A549 (cell line): Measurements from ENCODE around the gene VPS41.

Experiments
- CBX8 ChIP-seq: fragments of 200-600 bp; sonication (generic); IDR thresholded peaks from 2 replicates; pipeline ENCODE4 v1.6.1; 2016
- EP300 ChIP-seq, 2 experiments: fragments of >200 bp; sonication (Bioruptor Twin); formaldehyde crosslinking; IDR thresholded peaks; 2 replicates in 1 of 2; 3 replicates in 1 of 2; pipeline ENCODE4 v1.6.1; 2016 to 2017
- FOSL2 ChIP-seq, 2 experiments: fragments of 450-650 bp in 1 of 2; fragments of >200 bp in 1 of 2; sonication (Bioruptor Twin) in 1 of 2; formaldehyde crosslinking; IDR thresholded peaks; 2 replicates each; pipeline versions ENCODE4 v1.5.0 to v1.6.1; 2016 to 2020; ENCODE audit warnings: mild to moderate bottlenecking in 1 of 2, moderate library complexity in 1 of 2
- HOXB13 ChIP-seq: fragments of 250-450 bp; sonication (Bioruptor Pico); IDR thresholded peaks from 2 replicates; pipeline ENCODE4 v1.5.0; 2020; ENCODE audit warnings: low read depth, mild to moderate bottlenecking, moderate library complexity
- MYC ChIP-seq: IDR thresholded peaks from 2 replicates; pipeline ENCODE4 v1.6.1; 2012; ENCODE audit warnings: mild to moderate bottlenecking, inconsistent platforms, low read length, improper control_type of control experiment, borderline replicate concordance
- POLR2A ChIP-seq: IDR thresholded peaks from 2 replicates; pipeline ENCODE4 v1.6.1; 2012; ENCODE audit warnings: mild to moderate bottlenecking, low read length
- TP53 ChIP-seq: fragments of 250-450 bp; sonication (Bioruptor Pico); IDR thresholded peaks from 2 replicates; pipeline ENCODE4 v1.5.0; 2021; ENCODE audit warnings: mild to moderate bottlenecking, moderate library complexity
- TF ChIP-seq, protein P1 (sequence below): IDR thresholded peaks from 2 replicates; pipeline ENCODE4 v1.6.1; 2012
- TF ChIP-seq, protein P2 (sequence below): fragments of >200 bp; sonication (Bioruptor Twin); formaldehyde crosslinking; IDR thresholded peaks from 3 replicates; pipeline ENCODE4 v1.5.1; 2016
- TF ChIP-seq, protein P3 (sequence below): fragments of 450-650 bp; IDR thresholded peaks from 2 replicates; pipeline ENCODE4 v1.6.1; 2014; ENCODE audit warnings: antibody characterized with exemption

DNA sequence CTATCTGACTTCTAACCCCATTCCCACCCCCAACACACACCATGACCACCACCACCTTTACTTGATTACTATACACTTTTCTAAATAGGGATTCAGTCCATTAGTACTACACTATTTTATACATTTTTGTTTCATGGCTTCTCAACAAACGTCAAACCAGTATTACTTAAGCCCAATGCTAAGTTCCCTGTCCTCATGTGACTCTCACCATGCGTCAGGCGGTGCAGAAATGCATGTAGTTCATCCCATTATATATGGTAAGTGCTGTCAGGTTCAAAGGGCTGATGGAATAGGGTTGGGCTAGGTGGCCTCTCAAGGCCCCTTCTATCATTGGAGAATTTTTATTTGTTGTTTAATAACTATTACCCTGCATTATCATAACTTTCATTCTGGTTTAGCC is 19.5 kb upstream of the VPS41 start:
- TF ChIP-seq, protein P1, sequence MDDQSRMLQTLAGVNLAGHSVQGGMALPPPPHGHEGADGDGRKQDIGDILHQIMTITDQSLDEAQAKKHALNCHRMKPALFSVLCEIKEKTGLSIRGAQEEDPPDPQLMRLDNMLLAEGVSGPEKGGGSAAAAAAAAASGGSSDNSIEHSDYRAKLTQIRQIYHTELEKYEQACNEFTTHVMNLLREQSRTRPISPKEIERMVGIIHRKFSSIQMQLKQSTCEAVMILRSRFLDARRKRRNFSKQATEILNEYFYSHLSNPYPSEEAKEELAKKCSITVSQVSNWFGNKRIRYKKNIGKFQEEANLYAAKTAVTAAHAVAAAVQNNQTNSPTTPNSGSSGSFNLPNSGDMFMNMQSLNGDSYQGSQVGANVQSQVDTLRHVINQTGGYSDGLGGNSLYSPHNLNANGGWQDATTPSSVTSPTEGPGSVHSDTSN: no peak
- TF ChIP-seq, protein P2, sequence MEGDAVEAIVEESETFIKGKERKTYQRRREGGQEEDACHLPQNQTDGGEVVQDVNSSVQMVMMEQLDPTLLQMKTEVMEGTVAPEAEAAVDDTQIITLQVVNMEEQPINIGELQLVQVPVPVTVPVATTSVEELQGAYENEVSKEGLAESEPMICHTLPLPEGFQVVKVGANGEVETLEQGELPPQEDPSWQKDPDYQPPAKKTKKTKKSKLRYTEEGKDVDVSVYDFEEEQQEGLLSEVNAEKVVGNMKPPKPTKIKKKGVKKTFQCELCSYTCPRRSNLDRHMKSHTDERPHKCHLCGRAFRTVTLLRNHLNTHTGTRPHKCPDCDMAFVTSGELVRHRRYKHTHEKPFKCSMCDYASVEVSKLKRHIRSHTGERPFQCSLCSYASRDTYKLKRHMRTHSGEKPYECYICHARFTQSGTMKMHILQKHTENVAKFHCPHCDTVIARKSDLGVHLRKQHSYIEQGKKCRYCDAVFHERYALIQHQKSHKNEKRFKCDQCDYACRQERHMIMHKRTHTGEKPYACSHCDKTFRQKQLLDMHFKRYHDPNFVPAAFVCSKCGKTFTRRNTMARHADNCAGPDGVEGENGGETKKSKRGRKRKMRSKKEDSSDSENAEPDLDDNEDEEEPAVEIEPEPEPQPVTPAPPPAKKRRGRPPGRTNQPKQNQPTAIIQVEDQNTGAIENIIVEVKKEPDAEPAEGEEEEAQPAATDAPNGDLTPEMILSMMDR: no peak
- no peak for TF ChIP-seq FOSL2 (IDR thresholded peaks at IDR 0.05)
- no peak for TF ChIP-seq FOSL2 (CRISPR knock-in tag; IDR thresholded peaks at IDR 0.05)
- TF ChIP-seq HOXB13 (CRISPR knock-in tag): no peak
- TF ChIP-seq, protein P3, sequence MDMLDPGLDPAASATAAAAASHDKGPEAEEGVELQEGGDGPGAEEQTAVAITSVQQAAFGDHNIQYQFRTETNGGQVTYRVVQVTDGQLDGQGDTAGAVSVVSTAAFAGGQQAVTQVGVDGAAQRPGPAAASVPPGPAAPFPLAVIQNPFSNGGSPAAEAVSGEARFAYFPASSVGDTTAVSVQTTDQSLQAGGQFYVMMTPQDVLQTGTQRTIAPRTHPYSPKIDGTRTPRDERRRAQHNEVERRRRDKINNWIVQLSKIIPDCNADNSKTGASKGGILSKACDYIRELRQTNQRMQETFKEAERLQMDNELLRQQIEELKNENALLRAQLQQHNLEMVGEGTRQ: no peak
- TF ChIP-seq MYC: no peak
- no peak for TF ChIP-seq TP53 (CRISPR knock-in tag)
- no peak for TF ChIP-seq POLR2A
- TF ChIP-seq EP300 (IDR thresholded peaks at IDR 0.05): no peak
- TF ChIP-seq CBX8: no peak
